Measurements from ENCODE around the gene SLC25A39. TPM values are rescaled to one million over a fixed set of nuclear protein-coding genes. Genes with fewer than 3 reads are reported as not detected.
"Not testable (repeated sequence)": the region's sequence is repeated elsewhere in the genome, so short reads cannot be mapped to it uniquely, and the experiment has no call there.

SLC25A39 gene
- total and polyA plus RNA-seq, 11 donors: 37.2 to 96.0 (median 55.2) TPM

DNA sequence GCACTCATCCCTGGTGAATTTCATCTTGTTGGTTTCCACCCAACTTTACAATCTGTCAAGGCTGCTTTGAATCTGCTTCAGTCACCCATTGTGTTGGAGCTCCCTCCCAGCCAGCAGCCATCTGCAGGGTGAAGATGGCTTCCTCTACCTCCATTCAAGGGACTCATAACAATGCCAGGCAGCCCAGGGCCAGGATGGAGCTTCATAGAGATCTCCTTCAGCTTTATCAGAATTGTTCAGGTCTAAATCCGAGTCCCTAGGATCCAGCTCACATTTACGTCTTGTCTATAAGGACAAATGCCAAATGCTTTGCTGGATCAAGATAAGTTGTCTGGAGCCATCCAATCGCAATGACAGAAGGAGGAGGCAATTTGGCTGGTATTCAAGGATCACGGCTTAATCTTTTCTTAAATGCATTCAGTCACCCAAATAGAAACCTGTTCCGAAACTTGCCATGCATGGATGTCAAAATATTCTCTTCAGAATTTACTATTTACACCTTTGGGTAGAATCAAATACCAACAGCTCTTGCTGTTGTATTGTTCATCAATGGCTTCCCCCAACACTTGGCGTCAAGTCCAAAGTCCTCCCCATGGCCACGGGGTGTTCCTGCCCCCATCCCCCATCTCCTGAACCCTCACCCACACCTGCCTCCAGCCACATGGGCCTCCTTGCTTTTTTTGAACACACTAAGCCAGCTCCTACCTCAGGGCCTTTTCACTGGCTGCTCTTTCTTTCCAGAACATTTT is 42.8 kb upstream of the SLC25A39 start:
- H3K27ac ChIP-seq: no peak overlapping the region
- H3K36me3 ChIP-seq: no peaks in the 10 kb centered on the region
- TF ChIP-seq, protein P1, sequence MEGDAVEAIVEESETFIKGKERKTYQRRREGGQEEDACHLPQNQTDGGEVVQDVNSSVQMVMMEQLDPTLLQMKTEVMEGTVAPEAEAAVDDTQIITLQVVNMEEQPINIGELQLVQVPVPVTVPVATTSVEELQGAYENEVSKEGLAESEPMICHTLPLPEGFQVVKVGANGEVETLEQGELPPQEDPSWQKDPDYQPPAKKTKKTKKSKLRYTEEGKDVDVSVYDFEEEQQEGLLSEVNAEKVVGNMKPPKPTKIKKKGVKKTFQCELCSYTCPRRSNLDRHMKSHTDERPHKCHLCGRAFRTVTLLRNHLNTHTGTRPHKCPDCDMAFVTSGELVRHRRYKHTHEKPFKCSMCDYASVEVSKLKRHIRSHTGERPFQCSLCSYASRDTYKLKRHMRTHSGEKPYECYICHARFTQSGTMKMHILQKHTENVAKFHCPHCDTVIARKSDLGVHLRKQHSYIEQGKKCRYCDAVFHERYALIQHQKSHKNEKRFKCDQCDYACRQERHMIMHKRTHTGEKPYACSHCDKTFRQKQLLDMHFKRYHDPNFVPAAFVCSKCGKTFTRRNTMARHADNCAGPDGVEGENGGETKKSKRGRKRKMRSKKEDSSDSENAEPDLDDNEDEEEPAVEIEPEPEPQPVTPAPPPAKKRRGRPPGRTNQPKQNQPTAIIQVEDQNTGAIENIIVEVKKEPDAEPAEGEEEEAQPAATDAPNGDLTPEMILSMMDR (IDR thresholded peaks at IDR 0.05): no peak
- TF ChIP-seq POLR2A (IDR thresholded peaks at IDR 0.05): no peak
- peaks cover 0 to 18% (median 7%) of the 10 kb centered on the region in 12 donors for H3K4me1 ChIP-seq
- intact Hi-C loops (cut with DNase I): no loop called here
- H3K4me3 ChIP-seq: no peak overlapping the region
- 61 to 69% (median 66%) methylated on average over 7 of the region's 7 CpGs for WGBS, 4 donors
- peaks cover 0 to 26% (median 2%) of the 10 kb centered on the region in 9 donors for H3K27me3 ChIP-seq
- DNase-seq (no peak), ATAC-seq (no peak)
- no peaks in the 10 kb centered on the region for H3K9me3 ChIP-seq

DNA sequence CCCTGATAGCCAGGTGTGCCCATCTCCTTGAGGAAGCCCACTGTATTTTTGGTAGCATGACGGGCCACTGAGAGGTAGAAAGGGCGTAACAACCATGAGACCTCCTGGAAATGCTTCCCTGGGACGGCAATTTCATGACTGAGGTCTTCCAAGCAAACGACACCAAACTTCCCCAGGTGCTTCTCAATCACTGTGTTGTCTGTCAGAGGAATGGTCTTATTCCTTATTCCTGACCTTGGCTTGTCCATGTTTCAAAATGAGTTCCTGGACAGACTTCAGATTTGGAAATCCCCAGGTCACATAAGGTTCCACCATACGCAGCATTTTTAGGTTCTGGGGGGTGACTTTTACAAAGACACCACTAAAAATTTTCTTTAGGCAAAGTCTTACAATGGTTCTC is 40.4 kb upstream of the SLC25A39 start:
- Histone ChIP-seq H3K27me3 (peaks cover 0 to 22% (median 0%) of the 10 kb centered on the region in 9 donors), H3K4me1 (peaks cover 0 to 23% (median 14%) of the 10 kb centered on the region in 12 donors)
- H3K36me3 ChIP-seq; intact Hi-C loops (cut with DNase I); H3K4me3 ChIP-seq; H3K9me3 ChIP-seq; ATAC-seq; DNase-seq; H3K27ac ChIP-seq: not testable (repeated sequence)
- WGBS, 4 donors: 89 to 95% (median 91%) methylated on average over 5 of the region's 5 CpGs

DNA sequence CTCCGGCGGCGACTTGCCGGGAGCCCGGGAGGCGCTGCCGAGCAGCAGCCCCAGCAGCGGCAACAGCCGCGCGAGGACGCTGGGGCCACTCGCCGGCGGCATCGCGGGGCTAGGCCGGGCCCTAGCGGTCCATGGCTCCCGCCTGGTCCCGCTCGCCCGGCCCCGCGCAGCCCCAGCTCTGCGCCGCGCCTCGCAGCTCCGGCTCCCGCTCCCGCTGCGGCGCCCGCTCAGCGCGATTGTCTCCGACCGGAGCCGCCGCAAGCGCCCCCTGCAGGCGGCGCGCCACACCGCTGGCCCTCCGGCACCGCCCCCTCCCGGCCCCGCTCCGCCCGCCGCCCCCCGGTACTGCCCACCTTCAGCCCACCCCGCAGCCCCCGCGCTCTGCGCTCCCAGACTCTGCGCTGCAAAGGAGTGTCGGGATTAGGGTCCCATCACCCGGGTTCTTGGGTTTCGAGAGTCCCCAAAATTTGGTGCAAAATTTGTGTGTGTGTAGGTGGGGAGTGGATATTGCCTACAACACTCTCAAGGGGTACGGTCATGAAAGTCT is 39.1 kb upstream of the SLC25A39 start, which contains the start of gene FAM171A2:
Gene FAM171A2 (minus strand): TSS at position 241 of the 547 bp plus-strand sequence. CDS start 139 bp downstream, at position 102.
- 0 to 2% (median 1%) methylated on average over 4 to 63 of the region's 63 CpGs for WGBS, 4 donors
- peak in 3 of 4 donors; percentile 57 to 87 (median 79) for ATAC-seq
- no peaks in the 10 kb centered on the region for H3K36me3 ChIP-seq
- DNase-seq: peak; percentile 48 to 81 (median 61)
- H3K27me3 ChIP-seq: peaks cover 0 to 17% (median 0%) of the 10 kb centered on the region in 9 donors
- intact Hi-C loops (cut with DNase I): no loop called here
- H3K4me3 ChIP-seq: peak within 1 kb of the TSS; percentile 42 to 83 (median 68)
- no peaks in the 10 kb centered on the region for H3K9me3 ChIP-seq
- H3K27ac ChIP-seq: peak within 1 kb of the TSS in 4 of 12 donors; percentile 23 to 62 (median 39)
- no peak for TF ChIP-seq POLR2A (IDR thresholded peaks at IDR 0.05)
- TF ChIP-seq, protein P1 (IDR thresholded peaks at IDR 0.05): peak; percentile 27 to 97 (median 80)
- H3K4me1 ChIP-seq: peaks cover 0 to 23% (median 14%) of the 10 kb centered on the region in 12 donors

DNA sequence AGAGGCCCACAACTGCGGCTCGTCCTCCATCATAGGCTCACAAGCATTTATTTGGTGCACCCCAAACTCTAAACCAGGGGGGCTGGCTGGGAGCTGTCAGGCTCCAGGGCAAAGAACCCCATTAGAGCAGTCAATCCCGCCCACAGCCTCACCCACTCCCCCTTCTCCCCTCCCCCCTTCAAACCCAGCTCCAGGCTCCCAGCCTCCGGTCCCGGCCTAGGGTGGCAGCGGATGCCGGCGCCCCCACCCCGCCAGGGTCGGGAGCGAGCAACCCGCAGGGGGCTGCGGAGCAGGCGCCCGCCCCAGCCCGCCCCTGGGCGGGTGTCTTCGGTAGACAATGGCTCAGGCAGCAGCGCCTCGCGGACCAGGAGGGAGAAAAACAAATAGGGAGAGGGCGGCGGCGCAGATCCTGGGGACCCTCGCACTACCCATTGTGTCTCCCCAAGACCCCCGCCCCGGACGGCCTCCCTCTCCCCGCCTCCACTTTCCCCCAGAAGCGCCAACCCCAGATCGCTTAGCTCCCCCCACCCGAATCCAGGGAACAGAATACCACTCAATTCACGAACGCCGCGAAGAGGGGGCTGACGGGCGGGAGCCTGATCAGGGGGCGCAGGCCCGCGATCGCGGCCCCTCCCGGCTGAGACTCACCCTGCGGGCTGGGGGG is 38.5 kb upstream of the SLC25A39 start:
- DNase-seq (no peak), ATAC-seq (peak in 3 of 4 donors; percentile 15 to 60 (median 31))
- Histone ChIP-seq H3K27me3 (peaks cover 0 to 17% (median 0%) of the 10 kb centered on the region in 9 donors), H3K4me3 (peak overlapping the region; percentile 42 to 83 (median 68)), H3K27ac (peak overlapping the region in 4 of 12 donors; percentile 23 to 62 (median 39)), H3K36me3 (no peaks in the 10 kb centered on the region), H3K4me1 (peaks cover 0 to 23% (median 14%) of the 10 kb centered on the region in 12 donors), H3K9me3 (no peaks in the 10 kb centered on the region)
- intact Hi-C loops (cut with DNase I): no loop called here
- no peak for TF ChIP-seq POLR2A (IDR thresholded peaks at IDR 0.05)
- TF ChIP-seq, protein P1 (IDR thresholded peaks at IDR 0.05): no peak
- WGBS, 4 donors: 0 to 7% (median 1%) methylated on average over 6 to 45 of the region's 45 CpGs

Measured in heart left ventricle (tissue), 16 donors.